ENCODE data around the gene RAD51AP2.
"Not testable (repeated sequence)": the region's sequence is repeated elsewhere in the genome, so short reads cannot be mapped to it uniquely, and the experiment has no call there.

RAD51AP2 gene

GRCh38 chr2:17518212-17519154, at the start of gene RAD51AP2:
Gene RAD51AP2 (minus strand): TSS chr2:17518440. CDS start chr2:17518415, 25 bp downstream.
- peak; percentile 92 for DNase-seq (ENCODE audit: low spot score)

GRCh38 chr2:17565726-17566125, 47.5 kb upstream of the RAD51AP2 start:
- not testable (repeated sequence) for DNase-seq (ENCODE audit: low spot score)

- no peak for DNase-seq (ENCODE audit: low spot score)
Observed at GRCh38 chr2:17558878-17559277, 40.6 kb upstream of the RAD51AP2 start.

- no peak for DNase-seq (ENCODE audit: low spot score)
Observed at GRCh38 chr2:17558053-17558452, 39.8 kb upstream of the RAD51AP2 start.

GRCh38 chr2:17557596-17557995, 39.4 kb upstream of the RAD51AP2 start:
- DNase-seq (ENCODE audit: low spot score), result no peak

GRCh38 chr2:17555150-17555549, 36.9 kb upstream of the RAD51AP2 start:
- no peak for DNase-seq (ENCODE audit: low spot score)

GRCh38 chr2:17550907-17551306, 32.7 kb upstream of the RAD51AP2 start:
- DNase-seq (ENCODE audit: low spot score), result no peak

- DNase-seq (ENCODE audit: low spot score), result no peak
Observed at GRCh38 chr2:17547737-17548136, 29.5 kb upstream of the RAD51AP2 start.

GRCh38 chr2:17547237-17547636, 29.0 kb upstream of the RAD51AP2 start:
- no peak for DNase-seq (ENCODE audit: low spot score)

GRCh38 chr2:17545680-17546613, 27.7 kb upstream of the RAD51AP2 start:
- no peak for DNase-seq (ENCODE audit: low spot score)

- DNase-seq (ENCODE audit: low spot score), result no peak
Observed at GRCh38 chr2:17544256-17544655, 26.0 kb upstream of the RAD51AP2 start.

- no peak for DNase-seq (ENCODE audit: low spot score)
Observed at GRCh38 chr2:17543848-17544247, 25.6 kb upstream of the RAD51AP2 start.

GRCh38 chr2:17543131-17543660, 25.0 kb upstream of the RAD51AP2 start:
- no peak for DNase-seq (ENCODE audit: low spot score)

GRCh38 chr2:17542471-17542870, 24.2 kb upstream of the RAD51AP2 start:
- DNase-seq (ENCODE audit: low spot score), result no peak

GRCh38 chr2:17541531-17541950, 23.3 kb upstream of the RAD51AP2 start:
- DNase-seq (ENCODE audit: low spot score), result no peak

- no peak for DNase-seq (ENCODE audit: low spot score)
Observed at GRCh38 chr2:17540813-17541530, 22.7 kb upstream of the RAD51AP2 start.

- peak; percentile 92 for DNase-seq (ENCODE audit: low spot score)
Observed at GRCh38 chr2:17540093-17540812, 22.0 kb upstream of the RAD51AP2 start, which contains the start of gene VSNL1. Gene VSNL1 (plus strand): TSS chr2:17540696. CDS start chr2:17592075, 51,379 bp downstream.

- peak; percentile 57 for DNase-seq (ENCODE audit: low spot score)
Observed at GRCh38 chr2:17539611-17540092, 21.4 kb upstream of the RAD51AP2 start.

GRCh38 chr2:17538844-17539554, 20.8 kb upstream of the RAD51AP2 start:
- DNase-seq (ENCODE audit: low spot score), result peak; percentile 83
